SK-N-SH (cell line): ENCODE results near the gene FABP7.

Experiments used
- EZH2phosphoT487 ChIP-seq: fragments of 200-600 bp; sonication (generic); IDR thresholded peaks from 2 replicates; pipeline ENCODE4 v1.6.1; 2017; ENCODE audit warnings: low read depth, mixed run types, mild to moderate bottlenecking, antibody characterized with exemption, moderate library complexity, borderline replicate concordance
- JUND ChIP-seq: IDR thresholded peaks from 2 replicates; pipeline ENCODE4 v1.4.0; 2012
- MEF2A ChIP-seq: IDR thresholded peaks from 2 replicates; pipeline ENCODE4 v1.4.0; 2012; ENCODE audit warnings: low read depth, borderline replicate concordance
- ZBTB33 ChIP-seq: IDR thresholded peaks from 2 replicates; pipeline ENCODE4 v1.4.0; 2012; ENCODE audit warnings: low read depth, borderline replicate concordance
- TF ChIP-seq, protein P1 (sequence below): IDR thresholded peaks from 2 replicates; pipeline ENCODE4 v1.4.0; 2012; ENCODE audit warnings: low read depth
- TF ChIP-seq, protein P2 (sequence below): fragments of 200-600 bp; sonication (generic); IDR thresholded peaks from 2 replicates; pipeline ENCODE4 v1.6.1; 2017; ENCODE audit warnings: antibody characterized with exemption, mild to moderate bottlenecking, moderate library complexity
- TF ChIP-seq, protein P3 (sequence below): IDR thresholded peaks from 2 replicates; pipeline ENCODE4 v1.6.1; 2012; ENCODE audit warnings: mild to moderate bottlenecking, low read depth, low read length, moderate library complexity

DNA sequence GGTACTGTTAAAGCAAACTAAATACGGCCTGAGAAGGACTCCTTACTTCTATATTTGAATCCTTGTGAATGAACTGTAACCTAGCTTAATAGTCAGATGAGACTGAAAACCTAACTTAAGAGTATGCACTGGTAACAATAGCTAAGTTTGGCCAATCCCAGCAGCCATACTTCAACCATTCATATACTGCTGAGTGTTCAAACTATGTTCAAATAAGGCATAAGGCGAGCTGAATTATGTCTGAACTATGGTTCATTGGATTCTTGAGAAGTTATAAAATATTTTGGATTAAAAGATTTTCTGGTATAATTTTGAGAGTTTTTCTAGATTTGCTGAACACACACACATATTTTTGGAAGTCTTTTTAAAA, 11.8 kb downstream of the FABP7 start:
- TF ChIP-seq, protein P1, sequence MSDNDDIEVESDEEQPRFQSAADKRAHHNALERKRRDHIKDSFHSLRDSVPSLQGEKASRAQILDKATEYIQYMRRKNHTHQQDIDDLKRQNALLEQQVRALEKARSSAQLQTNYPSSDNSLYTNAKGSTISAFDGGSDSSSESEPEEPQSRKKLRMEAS: no peak
- TF ChIP-seq, protein P2, sequence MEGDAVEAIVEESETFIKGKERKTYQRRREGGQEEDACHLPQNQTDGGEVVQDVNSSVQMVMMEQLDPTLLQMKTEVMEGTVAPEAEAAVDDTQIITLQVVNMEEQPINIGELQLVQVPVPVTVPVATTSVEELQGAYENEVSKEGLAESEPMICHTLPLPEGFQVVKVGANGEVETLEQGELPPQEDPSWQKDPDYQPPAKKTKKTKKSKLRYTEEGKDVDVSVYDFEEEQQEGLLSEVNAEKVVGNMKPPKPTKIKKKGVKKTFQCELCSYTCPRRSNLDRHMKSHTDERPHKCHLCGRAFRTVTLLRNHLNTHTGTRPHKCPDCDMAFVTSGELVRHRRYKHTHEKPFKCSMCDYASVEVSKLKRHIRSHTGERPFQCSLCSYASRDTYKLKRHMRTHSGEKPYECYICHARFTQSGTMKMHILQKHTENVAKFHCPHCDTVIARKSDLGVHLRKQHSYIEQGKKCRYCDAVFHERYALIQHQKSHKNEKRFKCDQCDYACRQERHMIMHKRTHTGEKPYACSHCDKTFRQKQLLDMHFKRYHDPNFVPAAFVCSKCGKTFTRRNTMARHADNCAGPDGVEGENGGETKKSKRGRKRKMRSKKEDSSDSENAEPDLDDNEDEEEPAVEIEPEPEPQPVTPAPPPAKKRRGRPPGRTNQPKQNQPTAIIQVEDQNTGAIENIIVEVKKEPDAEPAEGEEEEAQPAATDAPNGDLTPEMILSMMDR: no peak
- TF ChIP-seq JUND (no peak), MEF2A (no peak), EZH2phosphoT487 (no peak), ZBTB33 (no peak)
- TF ChIP-seq, protein P3, sequence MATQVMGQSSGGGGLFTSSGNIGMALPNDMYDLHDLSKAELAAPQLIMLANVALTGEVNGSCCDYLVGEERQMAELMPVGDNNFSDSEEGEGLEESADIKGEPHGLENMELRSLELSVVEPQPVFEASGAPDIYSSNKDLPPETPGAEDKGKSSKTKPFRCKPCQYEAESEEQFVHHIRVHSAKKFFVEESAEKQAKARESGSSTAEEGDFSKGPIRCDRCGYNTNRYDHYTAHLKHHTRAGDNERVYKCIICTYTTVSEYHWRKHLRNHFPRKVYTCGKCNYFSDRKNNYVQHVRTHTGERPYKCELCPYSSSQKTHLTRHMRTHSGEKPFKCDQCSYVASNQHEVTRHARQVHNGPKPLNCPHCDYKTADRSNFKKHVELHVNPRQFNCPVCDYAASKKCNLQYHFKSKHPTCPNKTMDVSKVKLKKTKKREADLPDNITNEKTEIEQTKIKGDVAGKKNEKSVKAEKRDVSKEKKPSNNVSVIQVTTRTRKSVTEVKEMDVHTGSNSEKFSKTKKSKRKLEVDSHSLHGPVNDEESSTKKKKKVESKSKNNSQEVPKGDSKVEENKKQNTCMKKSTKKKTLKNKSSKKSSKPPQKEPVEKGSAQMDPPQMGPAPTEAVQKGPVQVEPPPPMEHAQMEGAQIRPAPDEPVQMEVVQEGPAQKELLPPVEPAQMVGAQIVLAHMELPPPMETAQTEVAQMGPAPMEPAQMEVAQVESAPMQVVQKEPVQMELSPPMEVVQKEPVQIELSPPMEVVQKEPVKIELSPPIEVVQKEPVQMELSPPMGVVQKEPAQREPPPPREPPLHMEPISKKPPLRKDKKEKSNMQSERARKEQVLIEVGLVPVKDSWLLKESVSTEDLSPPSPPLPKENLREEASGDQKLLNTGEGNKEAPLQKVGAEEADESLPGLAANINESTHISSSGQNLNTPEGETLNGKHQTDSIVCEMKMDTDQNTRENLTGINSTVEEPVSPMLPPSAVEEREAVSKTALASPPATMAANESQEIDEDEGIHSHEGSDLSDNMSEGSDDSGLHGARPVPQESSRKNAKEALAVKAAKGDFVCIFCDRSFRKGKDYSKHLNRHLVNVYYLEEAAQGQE: no peak
